ENCODE measurements around the gene PLG.
"Not testable (repeated sequence)": the region's sequence is repeated elsewhere in the genome, so short reads cannot be mapped to it uniquely, and the experiment has no call there.

The PLG gene

DNA sequence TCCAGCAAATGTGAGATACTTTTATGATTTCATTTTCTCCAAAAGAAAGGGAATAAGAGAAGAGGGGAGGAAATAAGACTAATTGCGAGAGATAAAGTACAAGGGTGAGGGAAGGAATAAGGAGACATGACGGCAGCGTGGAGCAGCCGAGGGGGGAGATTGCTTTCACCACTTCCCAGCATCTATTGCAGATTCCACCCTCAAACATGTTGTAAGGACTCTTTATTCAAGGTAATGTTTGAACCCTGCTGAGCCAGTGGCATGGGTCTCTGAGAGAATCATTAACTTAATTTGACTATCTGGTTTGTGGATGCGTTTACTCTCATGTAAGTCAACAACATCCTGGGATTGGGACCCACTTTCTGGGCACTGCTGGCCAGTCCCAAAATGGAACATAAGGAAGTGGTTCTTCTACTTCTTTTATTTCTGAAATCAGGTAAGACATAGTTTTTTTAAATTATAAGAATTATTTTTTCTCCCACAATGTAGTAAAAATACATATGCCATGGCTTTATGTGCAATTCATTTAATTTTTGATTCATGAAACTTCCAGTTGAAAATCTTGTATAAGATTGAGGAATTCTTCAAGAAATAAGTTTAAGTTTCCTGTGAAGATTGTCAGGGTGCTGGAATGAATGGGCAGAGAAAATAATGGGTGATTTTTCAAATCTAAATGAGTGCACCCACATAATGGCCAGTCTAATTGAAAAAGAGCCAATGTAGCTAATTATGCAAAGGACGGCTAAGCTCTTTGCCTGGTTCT is at the start of gene PLG:
TSS of gene PLG (plus strand) at position 327 of the 763 bp plus-strand sequence. CDS start at position 388, 61 bp downstream.
- H3K4me3 ChIP-seq (ENCODE audit: low read depth, low read length) = not testable (repeated sequence)

GRCh38 chr6:160659562-160659961 is 42.5 kb upstream of the PLG start:
- DNase-seq (ENCODE audit: low read depth) = no peak
- TF ChIP-seq, protein P1, sequence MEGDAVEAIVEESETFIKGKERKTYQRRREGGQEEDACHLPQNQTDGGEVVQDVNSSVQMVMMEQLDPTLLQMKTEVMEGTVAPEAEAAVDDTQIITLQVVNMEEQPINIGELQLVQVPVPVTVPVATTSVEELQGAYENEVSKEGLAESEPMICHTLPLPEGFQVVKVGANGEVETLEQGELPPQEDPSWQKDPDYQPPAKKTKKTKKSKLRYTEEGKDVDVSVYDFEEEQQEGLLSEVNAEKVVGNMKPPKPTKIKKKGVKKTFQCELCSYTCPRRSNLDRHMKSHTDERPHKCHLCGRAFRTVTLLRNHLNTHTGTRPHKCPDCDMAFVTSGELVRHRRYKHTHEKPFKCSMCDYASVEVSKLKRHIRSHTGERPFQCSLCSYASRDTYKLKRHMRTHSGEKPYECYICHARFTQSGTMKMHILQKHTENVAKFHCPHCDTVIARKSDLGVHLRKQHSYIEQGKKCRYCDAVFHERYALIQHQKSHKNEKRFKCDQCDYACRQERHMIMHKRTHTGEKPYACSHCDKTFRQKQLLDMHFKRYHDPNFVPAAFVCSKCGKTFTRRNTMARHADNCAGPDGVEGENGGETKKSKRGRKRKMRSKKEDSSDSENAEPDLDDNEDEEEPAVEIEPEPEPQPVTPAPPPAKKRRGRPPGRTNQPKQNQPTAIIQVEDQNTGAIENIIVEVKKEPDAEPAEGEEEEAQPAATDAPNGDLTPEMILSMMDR (IDR thresholded peaks at IDR 0.05; ENCODE audit: control insufficient read depth, extremely low read depth, insufficient read depth) = no peak

More for the DNA sequence above, at the start of gene PLG:
- DNase-seq (ENCODE audit: low read depth) = not testable (repeated sequence)

DNA sequence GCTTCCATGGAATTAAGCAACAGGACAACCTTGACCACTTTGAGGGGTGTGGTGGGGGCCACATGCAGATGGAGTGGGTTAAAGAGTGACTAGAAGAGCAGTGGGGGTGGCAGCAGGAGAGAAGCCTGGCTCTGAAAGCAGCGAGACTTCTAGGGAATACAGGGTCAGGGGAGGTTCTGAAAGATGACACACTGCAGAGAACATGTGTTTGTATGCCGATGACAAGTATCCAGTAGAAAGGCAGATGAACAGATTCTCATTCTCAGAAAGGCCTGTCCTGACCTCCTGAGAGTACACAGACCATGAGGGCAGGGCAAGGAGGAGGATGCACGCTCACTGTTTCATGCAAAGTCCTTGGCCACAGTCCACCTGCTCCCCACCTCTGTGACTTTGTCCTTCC is 40.8 kb upstream of the PLG start:
- H3K4me3 ChIP-seq (ENCODE audit: low read depth, low read length) = no peak overlapping the region
- TF ChIP-seq, protein P1 (IDR thresholded peaks at IDR 0.05; ENCODE audit: control insufficient read depth, extremely low read depth, insufficient read depth) = no peak

More at GRCh38 chr6:160659562-160659961, 42.5 kb upstream of the PLG start:
- no peak overlapping the region for H3K4me3 ChIP-seq (ENCODE audit: low read depth, low read length)

DNA sequence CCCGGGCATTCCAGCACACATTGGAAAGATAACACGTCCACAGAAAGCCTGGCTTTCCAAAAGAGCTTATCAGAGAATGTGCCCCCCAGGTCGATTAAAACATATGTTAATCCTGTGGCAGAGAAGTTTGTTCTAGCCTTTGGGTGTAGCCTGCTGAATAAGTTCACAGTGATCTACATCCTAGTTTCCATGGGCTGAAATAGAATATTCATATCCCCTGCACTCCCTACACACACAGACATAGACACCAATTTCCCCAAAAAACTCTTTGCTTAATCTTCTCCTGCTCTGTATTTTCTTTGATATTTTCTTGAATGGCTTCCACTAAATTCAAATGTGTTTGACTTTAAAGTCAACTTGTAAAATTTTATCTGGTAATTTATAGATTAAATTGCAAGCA is 39.6 kb upstream of the PLG start:
- H3K4me3 ChIP-seq (ENCODE audit: low read depth, low read length) = no peak overlapping the region
- DNase-seq (ENCODE audit: low read depth) = no peak
- TF ChIP-seq, protein P1 (IDR thresholded peaks at IDR 0.05; ENCODE audit: control insufficient read depth, extremely low read depth, insufficient read depth) = no peak

More for the DNA sequence above, 40.8 kb upstream of the PLG start:
- DNase-seq (ENCODE audit: low read depth) = no peak

- DNase-seq (ENCODE audit: low read depth) = no peak
- TF ChIP-seq, protein P1 (IDR thresholded peaks at IDR 0.05; ENCODE audit: control insufficient read depth, extremely low read depth, insufficient read depth) = no peak
- H3K4me3 ChIP-seq (ENCODE audit: low read depth, low read length) = no peak overlapping the region
Measured at GRCh38 chr6:160662842-160663241, 39.2 kb upstream of the PLG start.

DNA sequence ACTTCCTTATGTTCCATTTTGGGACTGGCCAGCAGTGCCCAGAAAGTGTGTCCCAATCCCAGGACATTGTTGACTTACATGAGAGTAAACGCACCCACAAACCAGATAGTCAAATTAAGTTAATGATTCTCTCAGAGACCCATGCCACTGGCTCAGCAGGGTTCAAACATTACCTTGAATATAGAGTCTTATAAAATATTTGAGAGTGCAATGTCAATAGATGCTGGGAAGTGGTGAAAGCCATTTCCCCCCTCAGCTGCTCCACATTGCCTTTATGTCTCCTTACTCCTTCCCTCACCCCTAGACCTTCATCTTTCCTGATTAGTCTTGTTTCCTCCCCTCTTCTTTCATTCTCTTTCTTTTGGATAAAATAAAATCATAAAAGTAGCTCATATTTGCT is 37.8 kb upstream of the PLG start, which contains the start of gene LPA:
TSS of gene LPA (minus strand) at position 78 of the 400 bp plus-strand sequence. CDS start at position 17, 61 bp downstream.
- DNase-seq (ENCODE audit: low read depth) = not testable (repeated sequence)

DNA sequence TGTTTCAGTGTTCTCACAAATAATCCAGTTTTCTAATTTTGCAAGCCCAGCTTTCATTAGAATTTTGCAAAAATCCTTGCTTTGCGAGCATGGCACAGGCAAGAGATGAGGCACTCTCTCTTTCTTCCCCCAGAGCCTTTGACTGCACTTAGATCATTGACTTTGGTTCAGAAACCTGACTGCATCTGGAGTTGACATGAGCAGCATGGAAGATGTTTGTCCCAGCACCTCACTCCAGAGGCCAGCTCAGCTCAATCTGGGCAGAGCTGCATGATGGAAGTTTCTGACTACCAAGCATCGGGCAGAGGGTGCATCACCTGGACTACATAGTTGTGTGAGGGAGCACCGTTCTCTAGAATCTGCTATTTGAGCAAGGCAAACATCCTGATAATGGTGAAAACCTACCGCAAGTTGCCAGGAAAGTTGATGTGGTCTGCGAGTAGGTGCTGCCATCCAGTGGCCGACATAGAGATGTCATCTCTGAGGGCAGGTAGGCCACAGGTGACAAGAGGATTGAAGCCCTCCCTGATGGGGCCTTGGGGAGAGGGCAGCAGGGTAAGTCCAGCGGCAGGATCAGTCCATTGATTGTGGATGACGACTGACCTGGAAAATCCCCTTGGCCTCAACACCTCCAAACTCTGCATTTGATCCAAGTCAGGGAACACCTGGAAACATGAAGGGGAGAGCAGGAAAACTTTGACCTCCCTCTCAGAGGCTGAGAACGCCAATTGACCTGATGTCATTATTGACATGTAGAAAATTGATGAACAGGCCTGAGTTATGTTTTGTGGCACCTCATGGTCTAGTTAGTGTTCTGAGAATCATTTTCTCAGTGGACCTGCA is 34.2 kb upstream of the PLG start:
- no peak overlapping the region for H3K4me3 ChIP-seq (ENCODE audit: low read depth, low read length)
- peak; percentile 65 for DNase-seq (ENCODE audit: low read depth)
- TF ChIP-seq, protein P1 (IDR thresholded peaks at IDR 0.05; ENCODE audit: control insufficient read depth, extremely low read depth, insufficient read depth) = peak; percentile 91

More for the DNA sequence above, 37.8 kb upstream of the PLG start, which contains the start of gene LPA:
- not testable (repeated sequence) for H3K4me3 ChIP-seq (ENCODE audit: low read depth, low read length)
